Medulla oblongata (tissue), 1 donor: ENCODE results near the gene RGS9.
"Not testable (repeated sequence)": the region's sequence is repeated elsewhere in the genome, so short reads cannot be mapped to it uniquely, and the experiment has no call there.

ENCODE experiments used
- DNase-seq: peaks from one replicate; pipeline ENCODE4 v3.0.0-alpha.2; 2015; ENCODE audit errors: extremely low spot score

RGS9 gene

DNA sequence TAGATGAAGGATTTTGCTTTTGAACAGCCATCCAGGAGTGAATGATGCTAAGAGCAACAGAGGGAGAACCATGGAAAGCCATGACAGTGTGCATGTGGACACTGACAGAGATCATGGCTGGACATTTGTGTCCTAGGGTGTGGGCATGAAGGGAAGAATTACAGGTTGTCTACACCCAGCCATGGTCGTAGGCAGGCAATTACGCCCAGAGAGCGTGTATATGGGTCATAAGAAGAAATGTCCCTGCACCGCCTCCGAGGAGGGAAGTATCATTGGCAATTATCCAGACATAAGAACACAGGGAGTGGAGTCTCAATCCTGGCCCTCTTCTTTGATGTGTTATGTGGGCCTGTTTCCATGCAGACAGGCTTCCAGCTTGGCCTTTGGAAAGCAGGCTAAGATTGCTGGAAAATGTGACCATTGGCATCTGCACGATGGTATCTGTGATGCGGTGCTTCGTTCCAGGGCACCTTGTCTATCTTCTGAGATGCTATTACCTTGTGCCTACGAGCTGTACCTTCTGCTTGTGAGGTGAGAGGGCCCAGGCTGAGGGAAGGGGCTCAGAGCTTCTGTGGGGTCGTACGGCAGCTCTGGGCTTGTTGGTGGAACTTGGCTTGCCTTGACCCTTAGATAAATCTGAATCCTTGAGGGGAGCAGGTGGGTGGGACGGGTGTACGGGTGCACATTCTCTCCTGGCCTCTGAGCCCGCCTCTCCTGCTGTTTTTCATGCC lies 19.8 kb downstream of the RGS9 start:
- no peak for DNase-seq

DNA sequence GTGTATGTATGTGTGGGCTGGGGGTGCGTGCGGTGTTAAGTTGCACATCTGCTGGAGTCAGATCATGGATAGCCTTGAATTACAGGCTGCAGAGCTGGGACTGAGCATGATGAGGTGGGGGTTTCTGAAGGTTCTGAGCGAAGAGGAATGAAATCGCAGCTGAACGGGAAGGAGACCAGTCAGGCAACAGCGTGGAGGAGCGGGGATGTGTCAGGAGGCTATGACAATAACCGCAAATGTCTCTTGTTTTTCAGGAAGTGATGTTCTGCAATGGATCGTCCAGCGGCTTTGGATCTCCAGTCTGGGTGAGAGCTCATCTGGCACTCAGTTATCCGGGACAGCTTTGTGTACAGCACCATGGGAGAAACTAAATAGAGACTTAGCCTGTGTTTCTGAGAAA lies 20.9 kb downstream of the RGS9 start:
- no peak for DNase-seq

- DNase-seq = no peak
Observed at GRCh38 chr17:65158622-65159021, 21.5 kb downstream of the RGS9 start.

- no peak for DNase-seq
Observed at GRCh38 chr17:65160516-65160915, 23.3 kb downstream of the RGS9 start.

DNA sequence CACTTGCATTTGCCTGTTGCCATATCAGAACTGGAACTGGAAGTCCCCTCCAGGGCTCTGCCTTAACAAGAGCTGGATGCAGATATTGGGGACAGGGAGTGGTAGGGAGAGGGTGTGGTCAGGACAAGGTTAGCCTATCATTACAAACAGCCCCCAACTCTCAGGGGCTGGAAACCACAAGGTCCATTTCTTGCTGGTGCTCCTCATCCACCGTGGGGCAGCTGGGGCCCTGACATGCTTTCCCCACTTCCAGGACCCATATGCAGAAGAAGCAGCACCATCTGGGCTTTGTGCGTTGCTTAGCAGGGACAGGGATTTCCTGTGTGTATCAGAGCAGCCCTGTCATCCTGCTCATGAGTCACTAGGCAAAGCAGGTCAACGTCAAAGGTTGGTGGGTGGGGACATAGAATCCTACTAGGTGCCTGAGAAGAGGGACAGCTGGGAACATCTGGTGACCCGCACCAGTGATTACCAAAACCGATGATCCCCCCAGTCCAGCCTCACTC lies 26.9 kb downstream of the RGS9 start:
- DNase-seq = no peak

- no peak for DNase-seq
Observed at GRCh38 chr17:65166787-65167186, 29.6 kb downstream of the RGS9 start.

GRCh38 chr17:65167566-65167965 lies 30.4 kb downstream of the RGS9 start:
- DNase-seq = no peak

DNA sequence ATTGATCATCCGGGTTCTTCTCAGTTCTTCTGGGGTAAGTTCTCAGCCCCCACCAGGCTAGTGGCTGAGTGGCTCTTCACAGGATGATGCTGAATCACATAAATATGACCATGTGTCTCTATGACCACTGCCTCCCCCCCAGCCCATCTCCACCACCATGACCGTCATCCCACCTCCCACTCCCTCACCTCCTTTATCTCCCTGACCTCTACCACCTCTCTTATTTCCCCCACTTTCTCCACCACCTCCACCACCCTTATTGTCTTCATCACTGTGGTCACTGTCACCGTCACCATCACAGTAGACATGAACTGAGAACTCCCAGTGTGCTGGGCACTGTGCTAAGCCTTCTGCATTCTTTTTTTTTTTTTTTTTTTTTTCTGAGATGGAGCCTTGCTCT lies 32.5 kb downstream of the RGS9 start:
- no peak for DNase-seq

- peak; percentile 15 for DNase-seq
Observed at GRCh38 chr17:65170839-65171238, 33.7 kb downstream of the RGS9 start.

GRCh38 chr17:65171752-65172151 lies 34.6 kb downstream of the RGS9 start:
- DNase-seq = no peak

DNA sequence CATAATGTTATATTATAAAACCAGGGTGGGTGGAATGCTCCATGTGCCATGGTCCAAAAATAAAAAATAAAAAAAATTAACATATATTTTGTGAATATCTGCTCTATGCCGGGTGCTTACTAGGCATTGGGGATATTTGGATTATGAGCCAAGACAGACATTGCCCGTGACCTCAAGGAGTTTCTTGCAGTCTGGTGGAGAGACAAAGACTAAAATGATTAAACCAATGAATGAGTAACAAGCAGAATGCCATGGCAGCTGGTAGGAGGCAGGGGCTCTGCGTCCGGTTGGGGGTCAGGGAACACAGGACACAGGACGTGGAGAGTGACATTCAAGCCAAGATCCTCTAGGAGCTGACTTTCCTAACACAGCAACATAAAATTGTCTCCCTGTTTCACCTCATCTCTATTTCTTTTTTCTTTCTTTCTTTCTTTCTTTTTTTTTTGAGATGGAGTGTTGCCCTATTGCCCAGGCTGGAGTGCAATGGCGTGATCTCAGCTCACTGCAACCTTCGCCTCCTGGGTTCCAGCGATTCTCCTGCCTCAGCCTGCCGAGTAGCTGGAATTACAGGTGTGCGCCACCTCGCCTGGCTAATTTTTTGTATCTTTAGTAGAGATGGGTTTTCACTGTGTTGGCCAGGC lies 35.4 kb downstream of the RGS9 start:
- DNase-seq = no peak

GRCh38 chr17:65173284-65173793 lies 36.2 kb downstream of the RGS9 start:
- no peak for DNase-seq

DNA sequence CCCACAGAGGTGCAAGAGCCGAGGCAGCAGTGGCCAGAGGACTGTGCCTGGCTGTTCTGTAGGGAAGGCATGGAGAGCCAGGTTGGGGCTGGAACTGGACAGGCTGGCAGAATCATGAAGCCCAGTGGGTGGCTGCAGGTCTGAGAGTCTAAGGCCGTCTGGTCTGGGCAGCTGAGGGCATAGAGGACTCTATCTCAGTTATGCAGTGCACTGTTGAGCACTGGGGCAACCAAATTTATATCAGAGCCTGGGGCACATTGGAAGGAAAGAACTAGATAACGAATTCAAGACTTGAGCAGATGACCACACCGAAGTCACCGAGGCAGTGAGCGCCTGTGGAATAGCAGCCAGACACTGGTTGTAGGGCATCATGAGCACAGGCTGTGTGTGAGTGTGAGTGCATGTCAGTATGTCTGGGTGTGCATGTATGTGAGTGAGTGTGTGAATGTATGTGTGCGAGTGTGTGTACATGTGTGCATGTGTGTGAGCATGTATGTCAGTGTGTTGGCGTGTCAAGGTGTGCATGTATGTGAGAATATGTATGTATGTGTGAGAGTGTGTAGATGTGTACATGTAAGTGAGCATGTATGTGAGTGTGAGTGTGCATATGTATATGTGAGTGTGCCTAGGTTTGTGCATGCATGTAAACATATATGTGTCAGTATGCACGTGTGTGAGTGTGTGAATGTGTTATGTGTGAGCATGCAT lies 37.0 kb downstream of the RGS9 start:
- DNase-seq = no peak

DNA sequence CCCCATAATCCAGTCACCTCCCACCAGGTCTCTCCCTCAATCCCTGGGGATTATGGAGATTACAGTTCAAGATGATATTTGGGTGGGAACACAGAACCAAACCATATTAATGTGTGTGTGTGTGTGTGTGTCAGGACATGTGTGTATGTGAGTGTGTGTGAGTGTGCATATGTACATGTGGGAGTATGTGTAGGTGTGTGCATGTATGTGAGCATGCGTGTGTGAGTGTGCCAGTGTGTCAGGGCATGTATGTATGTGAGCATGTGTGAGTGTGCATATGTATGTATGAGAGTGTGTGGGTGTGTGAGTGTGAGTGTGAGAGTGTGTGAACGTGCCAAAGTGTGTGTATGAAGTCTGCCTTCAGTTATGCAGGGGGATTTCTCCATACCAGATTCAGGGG lies 37.8 kb downstream of the RGS9 start:
- DNase-seq = no peak

GRCh38 chr17:65175952-65176351 lies 38.8 kb downstream of the RGS9 start:
- no peak for DNase-seq

- no peak for DNase-seq
Observed at GRCh38 chr17:65176646-65177409, 39.7 kb downstream of the RGS9 start.

DNA sequence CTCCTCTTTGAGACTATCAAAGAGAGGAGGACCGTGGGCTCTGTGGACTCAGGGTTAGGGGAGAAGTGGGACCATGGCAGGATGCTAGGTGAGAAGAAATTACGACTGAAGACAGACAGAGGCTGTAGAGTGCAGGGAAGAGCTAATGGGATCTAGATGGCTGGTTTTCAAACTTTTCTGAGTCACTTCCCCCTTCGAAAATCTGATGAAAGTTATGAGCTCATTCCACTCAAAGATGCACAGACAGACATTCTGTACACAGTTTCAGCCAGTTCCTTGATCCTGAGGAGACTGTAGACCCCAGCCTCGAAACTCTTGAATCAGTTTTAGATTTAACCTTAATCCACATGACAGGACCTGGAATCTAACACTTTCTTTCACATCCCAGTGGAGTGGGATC lies 40.7 kb downstream of the RGS9 start:
- DNase-seq = no peak

- not testable (repeated sequence) for DNase-seq
Observed at GRCh38 chr17:65180276-65180675, 43.1 kb downstream of the RGS9 start.

DNA sequence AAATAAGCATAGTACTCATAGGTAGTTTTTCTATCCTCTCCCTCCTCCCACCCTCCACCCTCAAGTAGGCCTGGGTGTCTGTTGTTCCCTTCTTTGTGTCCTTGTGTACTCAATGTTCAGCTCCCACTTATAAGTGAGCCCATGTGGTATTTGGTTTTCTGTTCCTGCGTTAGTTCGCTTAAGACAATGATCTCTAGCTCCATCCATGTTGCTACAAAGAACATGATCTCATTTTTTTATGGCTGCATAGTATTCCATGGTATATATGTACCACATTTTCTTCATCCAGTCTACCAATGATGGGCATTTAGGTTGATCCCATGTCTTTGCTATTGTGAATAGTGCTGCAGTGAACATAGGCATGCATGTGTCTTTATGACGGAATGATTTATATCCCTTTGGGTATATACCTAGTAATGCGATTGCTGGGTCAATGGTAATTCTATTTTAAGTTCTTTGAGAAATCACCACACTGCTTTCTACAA lies 43.6 kb downstream of the RGS9 start:
- DNase-seq = not testable (repeated sequence)

DNA sequence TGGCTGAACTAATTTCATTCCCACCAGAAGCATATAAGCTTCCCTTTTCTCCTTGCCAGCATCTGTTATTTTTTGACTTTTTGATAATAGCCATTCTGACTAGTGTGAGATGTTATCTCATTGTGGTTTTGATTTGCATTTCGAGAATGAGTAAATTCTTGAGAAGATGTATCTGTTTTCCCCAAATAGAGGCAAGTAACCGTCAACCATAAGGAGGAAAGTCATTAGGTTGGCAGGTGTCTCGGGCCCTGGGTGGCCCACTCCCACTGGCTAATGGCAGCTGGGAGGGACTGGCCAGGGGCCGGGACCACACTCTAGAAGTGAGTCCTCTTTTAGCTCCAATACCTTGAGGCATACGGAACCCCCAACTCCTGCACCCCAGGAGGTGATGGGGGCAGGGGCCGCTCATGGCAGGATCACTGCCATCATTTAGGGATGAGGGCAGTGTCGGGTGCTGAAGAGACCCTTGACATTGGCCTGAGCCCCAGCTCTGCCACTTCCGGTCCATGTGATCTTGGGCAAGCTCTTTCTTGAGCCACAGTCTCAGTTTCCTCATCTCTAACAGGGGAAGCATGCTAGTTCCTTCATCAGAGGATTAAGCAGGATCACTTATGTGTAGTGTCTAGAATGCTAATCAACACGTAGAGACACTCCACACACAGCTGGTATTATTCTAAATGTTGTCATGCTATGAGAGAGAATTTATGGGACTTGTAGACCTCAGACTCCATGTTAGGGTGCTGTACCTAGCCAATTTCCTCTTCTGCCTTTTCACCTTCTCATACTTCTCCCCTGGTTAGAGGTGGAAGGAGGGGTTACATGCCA lies 44.3 kb downstream of the RGS9 start:
- DNase-seq = no peak

DNA sequence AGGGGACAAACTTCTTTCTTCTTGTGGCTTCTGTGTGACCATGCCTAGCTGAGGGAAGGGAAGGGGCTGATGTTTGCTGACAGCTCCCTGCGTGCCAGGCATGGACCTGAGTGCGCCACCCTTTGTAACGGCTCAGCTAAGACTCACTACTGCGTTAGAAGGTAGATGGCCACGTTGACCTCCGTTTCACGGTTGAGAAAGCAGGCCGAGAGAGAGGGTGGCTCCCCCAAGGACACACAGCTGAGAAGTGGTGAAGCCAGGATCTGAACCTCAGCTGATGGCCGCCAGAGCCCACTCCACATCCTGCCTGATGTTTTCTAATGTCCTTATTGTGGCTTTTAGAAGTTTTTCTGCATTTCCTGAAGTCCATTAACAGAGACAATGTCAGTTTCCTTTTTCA lies 45.1 kb downstream of the RGS9 start:
- DNase-seq = no peak
